DMS153 treated with DMSO at 0.1 percent for 48 hours (cell line): ENCODE measurements around the gene RALA.
"Not testable (repeated sequence)": the region's sequence is repeated elsewhere in the genome, so short reads cannot be mapped to it uniquely, and the experiment has no call there.

Source experiments
- DNase-seq: peaks from one replicate; lab custom pipeline; 2025; ENCODE audit not compliant: unreplicated experiment; lab: John Stamatoyannopoulos, UW

Gene RALA

DNA sequence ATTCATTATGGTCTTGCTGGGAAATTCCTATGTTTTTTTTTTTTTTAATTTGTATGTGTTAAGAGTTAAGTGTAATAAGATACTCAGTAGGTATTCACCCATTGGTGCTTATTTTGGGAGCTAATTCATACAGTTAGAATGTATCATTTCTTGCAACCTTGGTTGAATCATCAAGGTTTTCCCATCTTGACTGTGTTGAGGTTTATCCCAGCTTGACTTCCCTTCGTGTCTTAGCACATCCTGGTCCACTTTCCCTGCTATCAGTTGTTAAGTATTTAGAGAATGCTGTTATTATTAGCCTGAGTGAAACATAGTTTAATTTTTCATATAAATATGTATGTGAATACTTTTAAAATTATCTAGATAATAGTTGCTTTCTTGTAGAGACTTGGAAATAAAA, 20.8 kb downstream of the RALA start:
- DNase-seq: no peak

DNA sequence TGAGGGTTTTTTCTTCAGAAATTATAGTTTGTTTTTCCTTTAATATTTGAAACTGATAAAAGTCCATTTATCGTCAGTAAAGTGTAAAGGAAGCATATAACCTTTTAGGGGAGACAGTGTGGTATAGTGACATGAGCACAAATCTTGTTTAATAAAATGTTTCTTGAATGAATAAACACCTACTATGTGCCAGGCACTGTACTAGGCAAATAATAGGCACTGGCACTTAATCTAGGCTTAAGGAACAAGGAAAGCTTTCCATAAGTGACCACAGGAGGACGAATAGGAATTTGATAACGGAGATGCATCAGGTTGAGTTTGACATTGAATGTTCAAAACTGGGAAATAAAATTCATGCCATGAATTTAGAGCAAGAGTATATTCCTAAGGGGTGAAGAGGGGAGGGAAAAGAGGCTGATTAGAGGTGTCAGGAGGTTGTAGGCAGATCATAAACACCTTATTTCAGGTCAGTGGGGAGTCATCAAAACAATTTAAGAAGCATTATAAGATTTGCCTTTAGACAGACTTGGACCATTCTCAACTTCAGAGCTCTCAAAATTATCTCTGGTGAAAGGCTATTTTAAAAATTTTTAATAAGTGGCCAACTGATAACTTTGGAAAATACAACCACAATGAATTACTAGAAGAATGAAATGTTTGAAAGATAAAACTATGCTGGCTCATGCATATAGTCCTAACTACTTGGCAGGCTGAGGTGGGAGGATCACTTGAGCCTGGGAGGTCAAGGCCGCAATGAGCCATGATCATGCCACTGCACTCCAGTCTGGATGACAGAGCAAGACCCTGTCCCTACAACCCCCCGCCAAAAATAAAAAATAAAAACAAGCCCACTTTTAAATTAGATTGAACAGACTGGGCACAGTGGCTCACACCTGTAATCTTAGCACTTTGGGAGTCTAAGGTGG, 22.4 kb downstream of the RALA start:
- no peak for DNase-seq

DNA sequence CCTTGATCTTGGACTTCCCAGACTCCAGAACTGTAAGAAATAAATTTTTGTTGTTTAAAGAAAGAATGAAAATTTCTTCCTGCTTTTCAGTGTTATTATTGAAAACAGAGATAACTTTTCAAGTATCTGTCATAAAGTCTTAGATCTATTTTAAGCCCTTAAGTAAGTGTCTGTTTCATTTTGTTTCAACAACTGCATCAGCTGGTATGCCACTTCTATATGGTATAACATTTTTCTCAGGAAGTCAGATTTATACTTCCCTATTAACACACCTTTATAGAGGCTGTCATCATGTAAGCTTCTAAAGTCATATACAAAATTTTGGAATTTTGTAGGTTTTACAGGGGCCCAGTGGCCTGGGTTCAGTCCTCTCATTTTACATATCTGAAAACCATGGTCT, 24.4 kb downstream of the RALA start:
- DNase-seq: no peak

DNA sequence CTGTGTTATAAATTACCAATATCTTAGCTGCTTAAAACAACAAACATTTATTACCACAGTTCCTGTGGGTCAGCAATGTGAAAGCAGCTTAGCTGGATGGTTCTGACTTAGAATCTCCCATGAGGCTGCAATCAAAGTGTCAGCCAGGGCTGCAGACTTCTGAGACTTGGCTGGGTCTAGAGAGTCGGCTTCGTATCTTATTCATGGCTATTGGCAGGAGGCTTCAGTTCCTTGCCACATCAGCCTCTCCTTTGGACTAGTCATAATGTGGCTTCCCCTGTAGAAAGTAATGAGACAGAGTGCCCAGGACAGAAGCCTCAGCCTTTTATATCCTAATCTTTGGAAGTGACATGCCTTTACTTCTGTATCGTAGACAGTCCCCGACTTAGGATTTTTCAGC, 27.3 kb downstream of the RALA start:
- no peak for DNase-seq

DNA sequence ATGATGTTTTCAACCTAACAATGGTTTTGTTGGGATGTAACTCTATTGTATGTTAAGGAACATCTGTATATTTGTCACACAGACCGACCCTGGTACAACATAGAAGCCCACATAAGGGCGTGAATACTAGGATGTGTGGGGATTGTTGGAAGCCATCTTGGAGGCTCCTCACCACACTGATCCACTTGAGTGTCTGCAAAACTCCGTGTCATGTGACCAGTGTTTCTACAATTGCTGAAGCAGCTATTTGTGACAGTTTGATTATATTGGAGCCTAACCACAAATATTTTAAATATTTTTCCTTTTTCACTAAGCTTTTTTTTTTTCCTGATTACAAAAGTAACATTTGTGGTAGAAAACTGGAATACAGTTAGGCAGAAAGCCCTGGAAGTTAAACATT, 27.9 kb downstream of the RALA start:
- no peak for DNase-seq

DNA sequence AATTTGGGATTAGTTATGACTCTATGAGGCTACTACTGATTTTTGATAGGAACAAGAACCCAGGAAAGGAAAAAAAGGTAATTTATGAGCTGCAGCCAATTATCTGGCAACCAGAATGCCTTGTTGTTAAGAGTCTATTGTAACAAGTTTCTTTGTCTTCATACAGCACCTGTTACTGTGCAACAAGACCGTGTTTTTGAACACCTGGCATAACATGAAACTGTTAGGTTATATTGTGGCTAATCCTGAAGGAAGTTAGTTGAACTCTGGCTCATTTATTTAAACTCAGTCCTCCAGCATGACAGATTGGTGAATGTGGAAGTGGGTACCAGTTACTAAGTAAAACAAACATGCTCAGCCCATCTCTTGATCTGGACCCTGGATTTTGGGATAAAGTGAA, 33.0 kb downstream of the RALA start:
- DNase-seq: no peak

DNA sequence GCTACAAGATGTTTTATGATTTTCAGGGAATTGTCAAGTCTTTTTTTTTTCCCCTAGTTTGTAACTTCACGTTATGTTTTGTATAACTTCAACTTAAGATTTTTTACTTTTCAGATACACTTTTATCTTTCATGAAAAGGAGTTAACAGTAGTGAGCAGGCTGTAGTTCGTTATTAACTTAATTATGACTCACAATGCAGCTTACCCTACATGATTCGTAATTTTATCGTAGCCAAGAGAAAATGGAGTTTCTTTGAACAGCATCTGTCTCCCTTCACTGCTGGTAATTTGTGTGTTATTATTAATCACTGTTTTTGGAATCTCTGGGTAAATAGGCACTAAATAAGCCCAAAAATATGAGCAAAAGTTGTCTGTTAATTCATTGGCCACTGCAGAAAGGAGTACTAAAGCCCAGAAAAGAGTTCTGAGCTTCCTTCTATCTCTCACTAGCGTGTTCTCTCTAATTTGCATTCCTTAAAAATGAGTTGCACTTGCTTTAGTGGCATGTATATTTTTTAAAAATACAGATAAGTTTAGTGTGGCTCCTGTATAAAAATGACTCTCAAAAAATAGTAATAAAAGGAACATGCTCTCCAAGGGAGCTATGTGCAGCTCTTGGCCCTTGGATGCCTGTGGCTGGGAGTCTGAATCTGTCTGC, 36.1 kb downstream of the RALA start:
- DNase-seq: no peak

DNA sequence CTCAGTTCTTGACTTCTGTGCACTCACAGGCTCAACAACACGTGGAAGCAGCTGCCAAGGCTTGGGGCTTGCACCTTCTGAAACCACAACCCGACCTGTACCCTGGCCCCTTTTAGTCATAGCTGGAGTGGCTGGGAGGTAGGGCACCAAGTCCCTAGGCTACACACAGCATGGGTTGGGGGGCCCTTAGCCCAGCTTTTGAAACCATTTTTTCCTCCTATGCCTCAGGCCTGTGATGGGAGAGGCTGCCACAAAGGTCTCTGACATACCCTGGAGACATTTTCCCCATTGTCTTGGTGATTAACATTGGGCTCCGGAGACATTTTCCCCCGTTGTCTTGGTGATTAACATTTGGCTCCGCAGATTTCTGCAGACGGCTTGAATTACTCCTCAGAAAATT, 38.6 kb downstream of the RALA start:
- no peak for DNase-seq

DNA sequence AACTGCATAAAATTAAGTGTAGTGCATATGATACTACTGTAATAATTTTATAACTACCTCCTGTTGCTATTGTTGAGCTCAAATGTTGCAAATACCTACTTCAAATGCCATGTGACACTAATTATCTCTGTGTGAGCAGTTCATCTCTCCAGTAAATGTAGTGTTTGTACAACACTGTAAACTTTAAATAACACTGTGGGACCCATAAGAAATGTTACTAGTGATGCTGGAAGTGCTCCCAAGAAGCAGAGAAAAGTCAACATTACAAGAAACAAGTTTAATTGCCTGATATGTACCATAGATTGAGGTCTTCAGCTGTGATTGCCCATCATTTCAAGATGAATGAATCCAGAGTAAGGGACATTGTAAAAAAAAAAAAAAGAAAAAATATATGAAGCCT, 39.9 kb downstream of the RALA start:
- DNase-seq: no peak

DNA sequence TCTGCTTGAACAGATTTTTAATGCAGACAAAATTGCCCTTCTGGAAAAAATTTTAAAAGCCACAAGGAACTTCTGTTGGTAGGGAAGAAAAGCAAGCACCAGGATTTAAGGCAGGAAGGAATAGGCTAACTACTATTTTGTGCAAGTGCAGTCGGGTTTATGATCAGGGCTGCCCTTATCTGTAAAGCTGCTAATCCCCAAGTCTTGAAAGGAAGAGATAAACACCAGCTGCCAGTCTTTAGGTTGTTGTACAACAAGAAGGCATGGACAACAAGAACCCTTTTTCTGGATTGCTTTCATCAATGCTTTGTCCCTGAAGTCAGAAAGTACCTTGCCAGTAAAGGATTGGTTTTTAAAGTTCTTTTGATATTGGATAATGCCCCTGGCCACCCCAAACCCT, 40.7 kb downstream of the RALA start:
- DNase-seq: no peak

DNA sequence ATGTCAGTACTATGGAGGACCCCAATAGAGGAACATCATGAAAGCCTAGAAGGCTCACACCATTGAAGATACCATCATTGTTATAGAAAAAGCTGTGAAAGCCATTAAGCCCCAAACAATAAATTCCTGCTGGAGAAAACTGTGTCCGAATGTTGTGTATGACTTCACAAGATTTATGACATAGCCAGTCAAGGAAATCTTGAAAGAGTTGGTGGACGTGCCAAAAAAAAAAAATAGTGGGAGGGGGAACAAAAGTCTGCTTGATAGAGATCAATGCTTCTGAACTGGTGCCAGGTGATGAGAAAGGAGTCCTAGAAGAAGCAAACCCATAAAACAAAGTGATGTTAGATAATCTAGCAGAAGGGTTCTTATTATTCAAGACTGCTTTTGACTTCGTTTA, 41.2 kb downstream of the RALA start:
- no peak for DNase-seq

DNA sequence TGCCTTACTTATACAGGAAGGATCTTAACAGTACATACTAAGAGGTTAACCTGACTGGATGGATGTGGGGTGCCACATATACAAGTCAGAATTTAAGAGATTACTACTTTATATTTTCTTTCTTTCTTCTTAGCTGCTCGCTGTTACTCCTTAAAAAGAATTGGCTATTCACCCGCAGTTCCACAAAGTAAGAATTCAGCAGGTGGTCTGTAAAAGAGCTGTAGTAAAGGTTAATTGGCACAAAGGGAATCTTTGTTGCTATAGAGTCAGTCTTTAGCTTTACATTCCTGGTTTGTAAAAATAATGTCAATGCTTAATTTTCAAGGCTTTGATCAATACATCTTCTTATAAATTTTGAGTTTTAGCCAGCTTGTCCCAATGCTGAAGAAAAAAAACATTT, 43.2 kb downstream of the RALA start:
- DNase-seq: no peak

DNA sequence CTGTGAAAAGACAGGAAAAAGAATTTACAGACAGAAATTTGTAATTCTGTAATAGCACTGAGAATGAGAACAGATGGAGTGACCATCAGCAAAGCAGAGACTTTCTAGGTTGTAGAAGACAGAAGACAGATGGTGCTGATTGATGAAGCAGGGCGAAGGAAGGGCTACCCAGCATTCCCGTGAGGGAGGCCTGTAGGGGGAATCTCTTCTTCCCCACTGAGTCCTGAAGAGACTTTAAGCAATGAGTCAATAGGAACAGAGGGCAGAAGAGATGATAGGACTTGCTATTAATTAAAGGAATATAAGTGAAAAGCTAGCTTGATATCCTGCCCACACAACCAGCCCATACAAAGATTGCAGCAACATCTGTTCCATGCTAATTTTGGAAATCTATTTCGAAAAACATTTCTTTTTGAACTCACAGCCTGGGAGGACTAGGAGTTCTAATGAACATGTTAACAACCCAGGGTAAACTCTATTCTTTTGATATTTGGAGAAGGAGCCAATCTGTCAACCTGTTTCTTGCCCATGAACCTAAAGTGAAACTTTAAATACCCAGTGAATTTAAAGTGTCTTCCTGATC, 44.1 kb downstream of the RALA start:
- no peak for DNase-seq

DNA sequence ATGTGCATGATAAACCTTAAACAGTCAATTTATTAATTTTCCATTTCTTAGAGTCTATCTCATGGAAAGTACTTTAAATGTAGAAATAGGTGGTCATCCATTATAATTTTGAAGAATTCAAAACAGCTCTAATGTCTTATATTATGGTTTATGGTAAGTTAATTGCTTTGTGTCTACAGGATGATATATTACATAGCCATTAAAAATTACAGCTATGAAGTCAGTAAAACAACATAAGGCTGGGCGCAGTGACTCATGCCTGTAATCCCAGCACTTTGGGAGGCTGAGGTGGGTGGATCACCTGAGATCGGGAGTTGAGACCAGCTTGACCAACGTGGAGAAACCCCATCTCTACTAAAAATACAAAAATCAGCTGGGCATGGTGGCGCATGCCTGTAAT, 44.9 kb downstream of the RALA start:
- not testable (repeated sequence) for DNase-seq

DNA sequence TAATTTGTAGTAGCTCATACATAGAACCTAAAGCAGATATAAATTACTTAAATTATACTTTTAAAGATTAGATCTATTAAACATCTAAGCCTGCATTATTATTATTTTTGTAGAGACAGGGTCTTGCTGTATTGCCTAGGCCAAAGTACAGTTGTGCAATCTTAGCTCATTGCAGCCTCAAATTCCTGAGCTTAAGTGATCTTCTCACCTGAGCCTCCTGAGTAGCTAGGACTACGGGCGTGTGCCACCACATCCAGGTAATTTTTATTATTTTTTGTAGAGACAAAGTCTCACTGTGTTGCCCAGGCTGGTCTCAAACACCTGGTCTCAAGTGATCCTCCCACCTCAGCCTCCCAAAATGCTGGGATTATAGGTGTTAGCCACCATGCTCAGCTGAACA, 46.7 kb downstream of the RALA start:
- DNase-seq: no peak

DNA sequence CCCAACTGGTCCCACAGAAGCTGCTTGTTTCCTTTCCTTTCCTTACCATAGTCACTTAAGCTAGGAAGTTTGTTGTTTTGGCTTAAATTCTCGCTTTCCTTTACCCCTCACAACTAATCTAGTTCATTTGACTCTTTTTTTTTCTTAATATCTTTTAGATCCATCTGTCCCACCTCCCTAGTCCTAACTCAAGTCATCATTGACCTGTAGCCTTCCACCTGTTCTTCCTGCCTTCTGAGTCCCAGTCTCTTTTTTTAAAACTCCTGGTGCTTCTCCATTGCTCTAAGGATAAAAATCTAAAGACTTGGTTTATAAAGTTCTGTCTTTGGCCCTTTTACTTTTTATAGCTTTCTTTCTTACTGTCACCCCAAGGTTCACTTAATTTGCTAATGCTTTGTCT, 47.6 kb downstream of the RALA start:
- no peak for DNase-seq

DNA sequence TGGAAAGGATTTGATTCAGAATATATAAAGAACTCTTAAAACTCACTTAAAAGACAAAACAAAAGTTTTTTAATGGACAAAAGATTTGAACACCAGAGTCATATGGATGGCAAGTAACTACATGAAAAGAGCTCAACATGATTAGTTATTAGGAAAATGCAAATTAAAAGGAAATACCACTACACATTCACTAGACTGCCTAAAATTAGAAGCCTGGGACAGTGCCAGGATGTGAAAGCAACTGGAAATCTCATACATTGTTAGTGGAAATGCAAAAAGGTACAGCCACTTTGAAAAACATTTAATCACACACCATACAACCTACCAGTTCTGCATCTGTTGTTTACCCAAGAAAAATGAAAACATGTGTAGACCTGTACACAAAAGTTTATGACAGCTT, 48.8 kb downstream of the RALA start:
- DNase-seq: no peak

DNA sequence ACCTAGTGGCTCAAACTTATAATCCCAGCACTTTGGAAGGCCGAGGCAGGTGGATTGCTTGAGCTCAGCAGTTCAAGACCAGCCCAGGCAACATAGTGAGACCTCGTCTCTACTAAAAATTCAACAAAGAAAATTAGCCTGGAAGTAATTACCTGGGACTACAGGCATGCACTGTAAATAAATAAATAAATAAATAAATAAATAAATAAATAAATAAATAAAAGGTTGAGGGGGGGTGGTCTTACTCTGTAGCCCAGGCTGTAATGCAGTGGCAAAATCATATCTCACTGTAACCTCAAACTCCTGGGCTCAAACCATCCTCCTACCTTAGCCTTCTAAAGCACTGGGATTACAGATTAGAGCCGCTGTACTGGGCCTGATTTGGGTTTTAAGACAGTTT, 50.5 kb downstream of the RALA start:
- no peak for DNase-seq

DNA sequence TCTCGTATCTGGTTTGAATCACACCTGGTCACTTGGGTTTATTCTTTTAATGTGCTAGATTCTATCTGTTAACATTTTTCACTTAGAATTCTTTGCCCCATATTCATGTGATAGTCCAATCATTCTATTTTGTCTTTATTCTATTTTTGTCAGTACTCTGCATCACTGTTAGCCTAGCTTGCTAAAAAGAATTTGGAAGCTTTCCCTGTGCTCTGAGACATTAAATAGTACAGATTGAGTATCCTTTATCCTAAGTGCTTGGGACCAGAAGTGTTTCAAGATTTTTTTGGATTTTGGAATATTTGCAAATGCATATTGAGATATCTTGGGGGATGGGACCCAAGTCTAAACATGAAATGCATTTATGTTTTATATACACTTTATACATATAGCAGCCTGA, 51.0 kb downstream of the RALA start:
- DNase-seq: no peak

DNA sequence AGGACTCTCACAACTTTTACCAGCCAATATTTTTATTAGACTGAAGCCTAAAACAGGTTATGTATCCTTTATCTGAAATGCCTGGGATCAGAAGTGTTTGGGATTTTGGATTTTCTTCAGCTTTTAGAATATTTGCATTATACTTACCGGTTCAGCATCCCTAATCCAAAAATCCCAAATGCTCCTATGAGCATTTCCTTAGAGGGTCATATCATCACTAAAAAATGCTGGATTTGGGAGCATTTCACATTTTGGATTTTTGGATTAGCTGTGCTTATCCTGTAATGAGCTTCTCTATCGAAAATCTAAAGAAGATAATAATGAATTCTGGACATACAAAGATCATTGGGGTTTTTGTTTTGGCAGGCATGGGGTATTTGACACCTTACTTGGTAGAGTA, 53.0 kb downstream of the RALA start:
- DNase-seq: no peak

DNA sequence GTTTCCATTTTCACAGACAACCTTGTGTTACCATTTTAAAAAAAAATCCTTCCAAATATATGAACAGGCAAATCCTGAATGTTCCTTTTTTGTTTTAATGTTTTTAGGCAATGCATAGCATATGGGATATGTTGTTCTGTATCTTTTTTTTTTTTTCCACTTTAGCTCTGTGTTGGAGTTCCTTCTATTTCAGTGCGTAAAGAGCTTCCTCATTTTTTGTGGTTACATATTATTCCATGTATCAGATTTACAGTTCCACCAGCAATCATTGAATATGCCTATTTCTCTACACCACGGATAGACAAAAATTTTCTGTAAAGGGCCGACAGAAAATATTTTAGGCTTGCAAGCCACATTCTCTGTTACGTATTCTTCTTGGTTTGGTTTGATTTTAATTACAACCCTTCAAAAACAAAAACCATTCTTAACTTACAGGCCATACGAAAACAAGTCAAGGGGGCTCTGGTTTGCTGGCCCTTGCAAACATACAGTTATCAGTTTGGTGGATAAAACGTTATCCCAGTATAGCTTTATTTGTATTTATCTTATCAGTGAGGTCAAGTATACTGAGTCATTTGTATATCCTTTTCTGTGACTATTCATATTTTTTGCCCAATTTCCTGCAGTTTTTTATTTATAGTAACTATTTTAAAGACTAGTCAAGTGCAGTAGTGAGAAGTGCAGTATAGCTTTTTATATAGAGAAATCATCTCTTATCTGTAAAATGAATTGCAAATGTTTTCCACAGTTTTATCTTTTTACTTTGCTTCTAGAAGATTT, 55.7 kb downstream of the RALA start:
- DNase-seq: no peak

DNA sequence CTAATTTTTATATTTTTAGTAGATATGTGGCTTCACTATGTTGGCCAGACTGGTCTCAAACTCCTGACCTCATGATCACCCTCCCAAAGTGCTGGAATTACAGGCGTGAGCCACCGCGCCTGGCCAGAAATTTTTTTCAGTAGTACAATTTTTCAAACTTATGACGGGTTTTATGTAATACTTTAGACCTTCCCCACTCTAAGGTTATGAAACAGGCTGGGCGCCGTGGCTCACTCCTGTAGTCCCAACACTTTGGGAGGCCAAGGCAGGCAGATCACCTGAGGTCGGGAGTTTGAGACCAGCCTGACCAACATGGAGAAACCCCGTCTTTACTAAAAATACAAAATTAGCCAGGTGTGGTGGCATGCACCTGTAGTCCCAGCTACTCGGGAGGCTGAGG, 56.5 kb downstream of the RALA start:
- not testable (repeated sequence) for DNase-seq
